Stimulated activated CD4-positive, alpha-beta T cell treated with anti-CD3 and anti-CD28 coated beads, Interleukin-4, amount 100 ng/mL, for 1 hour (primary cell): ENCODE data around the gene KLRG1.
A peak's percentile ranks its signal among the peaks of the same experiment; 100 is the strongest.

Source experiments
- DNase-seq: peaks from one replicate; pipeline ENCODE4 v3.0.0-alpha.2; 2020

The KLRG1 gene

GRCh38 chr12:8989413-8989812 is at the start of gene KLRG1:
KLRG1 (plus strand) TSS chr12:8989546; CDS start chr12:8989636, 90 bp downstream.
- no peak for DNase-seq

GRCh38 chr12:8941691-8942478 is 47.5 kb upstream of the KLRG1 start:
- no peak for DNase-seq

GRCh38 chr12:8943565-8944186 is 45.7 kb upstream of the KLRG1 start:
- DNase-seq, result no peak

GRCh38 chr12:8946733-8947132 is 42.6 kb upstream of the KLRG1 start:
- no peak for DNase-seq

GRCh38 chr12:8947737-8948136 is 41.6 kb upstream of the KLRG1 start:
- DNase-seq, result no peak

- no peak for DNase-seq
These were observed 40.5 kb upstream of the KLRG1 start for GRCh38 chr12:8948701-8949341.

GRCh38 chr12:8949342-8950220 is 39.8 kb upstream of the KLRG1 start, which contains the start of gene M6PR:
M6PR (minus strand) TSS chr12:8949645; CDS start chr12:8946404, 3,241 bp downstream.
- DNase-seq, result peak; percentile 88

- DNase-seq, result no peak
These were observed 39.2 kb upstream of the KLRG1 start for GRCh38 chr12:8950221-8950527.

- no peak for DNase-seq
These were observed 38.5 kb upstream of the KLRG1 start for GRCh38 chr12:8950702-8951478.

- no peak for DNase-seq
These were observed 37.6 kb upstream of the KLRG1 start for GRCh38 chr12:8951744-8952143.

- DNase-seq, result peak; percentile 24
These were observed 35.5 kb upstream of the KLRG1 start for GRCh38 chr12:8953773-8954402.

GRCh38 chr12:8956073-8956472 is 33.3 kb upstream of the KLRG1 start:
- DNase-seq, result no peak

- no peak for DNase-seq
These were observed 32.6 kb upstream of the KLRG1 start for GRCh38 chr12:8956772-8957171.

- no peak for DNase-seq
These were observed 31.8 kb upstream of the KLRG1 start for GRCh38 chr12:8957561-8957960.

- DNase-seq, result no peak
These were observed 31.3 kb upstream of the KLRG1 start for GRCh38 chr12:8958066-8958465.

- DNase-seq, result no peak
These were observed 29.2 kb upstream of the KLRG1 start for GRCh38 chr12:8960176-8960575.

- DNase-seq, result no peak
These were observed 20.6 kb upstream of the KLRG1 start for GRCh38 chr12:8968761-8969160.

GRCh38 chr12:8969861-8970411 is 19.4 kb upstream of the KLRG1 start:
- no peak for DNase-seq

- no peak for DNase-seq
These were observed 18.9 kb upstream of the KLRG1 start for GRCh38 chr12:8970432-8970831.

- no peak for DNase-seq
These were observed 9.2 kb upstream of the KLRG1 start for GRCh38 chr12:8980137-8980536.

- DNase-seq, result no peak
These were observed 4.1 kb upstream of the KLRG1 start for GRCh38 chr12:8985213-8985754.
